Activated CD4-positive, alpha-beta memory T cell treated with anti-CD3 and anti-CD28 coated beads for 36 hours (primary cell): Measurements from ENCODE around the gene ERBB4. TPM values are rescaled to one million over a fixed set of nuclear protein-coding genes. Genes with fewer than 3 reads are reported as not detected.

Experiments
- CTCF ChIA-PET: fragments of 350-600 bp; sonication (Branson Sonifier 250); formaldehyde crosslinking; loops from one replicate; lab custom pipeline; 2021; ENCODE audit warnings: antibody characterized with exemption, inconsistent platforms; lab: Charles Lee
- POLR2A ChIA-PET: fragments of 350-600 bp; sonication (Branson Sonifier 250); formaldehyde crosslinking; loops from one replicate; lab custom pipeline; 2021; ENCODE audit warnings: antibody characterized with exemption; lab: Charles Lee
- DNase-seq: peaks from one replicate; pipeline ENCODE4 v3.0.0-alpha.2; 2020
- H3K27ac Mint-ChIP-seq: one replicate; pipeline ENCODE4 v1.8.0; 2021; ENCODE audit warnings: mixed read lengths
- H3K27me3 Mint-ChIP-seq: one replicate; pipeline ENCODE4 v1.8.0; 2021; ENCODE audit warnings: mixed read lengths
- H3K36me3 Mint-ChIP-seq: one replicate; pipeline ENCODE4 v1.8.0; 2021; ENCODE audit warnings: mixed read lengths
- H3K4me1 Mint-ChIP-seq: one replicate; pipeline ENCODE4 v1.8.0; 2021; ENCODE audit warnings: low read depth, mixed read lengths
- H3K4me3 Mint-ChIP-seq: one replicate; pipeline ENCODE4 v1.8.0; 2021; ENCODE audit warnings: mild to moderate bottlenecking, mixed read lengths
- H3K9me3 Mint-ChIP-seq: one replicate; pipeline ENCODE4 v1.8.0; 2021; ENCODE audit warnings: mixed read lengths
- intact Hi-C: fragments of 100-400 bp; cut with micrococcal nuclease; formaldehyde crosslinking; loops from one replicate; pipeline ENCODE4 v1.15.1; 2023
- total RNA-seq, 2 experiments: library from RNA; stranded (reverse); gene quantifications; one replicate each; pipeline ENCODE4 v1.2.3, GENCODE V29; 2021

ERBB4 gene
- total RNA-seq, result not detected

DNA sequence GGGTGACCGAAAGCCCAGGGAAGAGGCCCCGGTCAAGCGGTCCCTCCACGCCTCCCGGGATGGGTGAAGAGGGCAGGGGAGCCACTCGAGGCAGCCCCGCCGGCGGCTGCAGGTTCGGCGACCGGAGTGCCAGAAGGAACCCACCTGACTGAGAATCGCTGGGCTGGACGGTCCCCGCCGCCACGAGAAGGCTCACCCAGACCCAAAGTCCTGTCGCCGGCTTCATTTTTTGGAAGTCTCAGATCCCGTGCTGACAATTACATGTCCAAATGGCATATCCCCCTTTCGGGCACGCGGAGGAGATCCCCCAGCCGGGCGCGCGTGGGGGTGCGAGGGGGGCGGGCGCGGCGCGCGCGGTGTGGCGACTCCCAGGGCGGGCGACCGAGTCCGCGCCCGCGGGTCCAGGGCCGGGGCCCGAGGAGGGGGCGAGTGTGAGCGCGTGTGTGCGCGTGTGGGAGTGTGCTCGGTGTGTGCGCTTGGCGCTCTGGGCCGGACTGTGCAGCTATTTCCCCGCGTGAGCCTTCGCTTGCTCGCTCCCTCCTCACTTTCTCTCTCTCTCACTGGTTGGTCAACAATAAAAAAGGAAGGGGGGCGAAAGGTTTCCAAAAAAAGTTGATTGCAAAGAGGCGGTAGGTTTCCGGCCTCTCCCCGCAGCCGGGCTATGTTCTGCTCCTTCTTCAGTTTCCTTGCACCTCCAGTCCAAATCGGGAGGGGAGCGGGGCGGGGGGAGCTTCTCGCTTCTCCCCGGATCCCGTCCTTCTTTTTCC, at the start of gene ERBB4:
ERBB4 (minus strand) TSS at position 498 of the 767 bp plus-strand sequence; CDS start at position 226, 272 bp downstream.
- POLR2A ChIA-PET, result no interaction called here
- H3K9me3 Mint-ChIP-seq, result no peaks in the 10 kb centered on the region
- H3K27ac Mint-ChIP-seq, result no peak within 1 kb of the TSS
- intact Hi-C loops, result no loop called here
- H3K4me1 Mint-ChIP-seq, result peaks cover 18% of the 10 kb centered on the region
- no peaks in the 10 kb centered on the region for H3K36me3 Mint-ChIP-seq
- peak; percentile 8 for DNase-seq
- CTCF ChIA-PET, result no interaction called here
- peak within 1 kb of the TSS; percentile 32 for H3K4me3 Mint-ChIP-seq
- peaks cover 42% of the 10 kb centered on the region for H3K27me3 Mint-ChIP-seq

DNA sequence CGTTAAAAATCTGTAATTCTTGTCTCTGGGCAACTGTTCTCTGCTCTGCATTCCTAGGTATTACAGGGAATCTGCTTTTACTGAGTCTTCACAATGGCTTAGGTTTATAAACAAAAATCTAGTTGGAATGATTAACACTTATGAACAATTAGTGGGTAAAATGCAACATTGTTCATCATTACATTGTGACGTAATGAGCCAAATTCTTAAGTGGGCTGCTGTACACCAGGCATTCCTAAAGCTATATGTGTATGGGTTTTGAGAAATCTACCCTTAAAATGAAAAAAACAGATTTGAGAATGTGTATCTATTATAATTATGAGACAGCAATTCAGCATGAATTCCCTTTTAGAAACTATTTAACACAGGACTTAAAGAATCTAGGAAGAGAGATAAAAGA, 41.5 kb upstream of the ERBB4 start:
- intact Hi-C loops, result no loop called here
- peaks cover 2% of the 10 kb centered on the region for H3K27me3 Mint-ChIP-seq
- H3K27ac Mint-ChIP-seq, result no peak overlapping the region
- H3K9me3 Mint-ChIP-seq, result peaks cover 11% of the 10 kb centered on the region
- no peaks in the 10 kb centered on the region for H3K4me1 Mint-ChIP-seq
- CTCF ChIA-PET, result no interaction called here
- no peak overlapping the region for H3K4me3 Mint-ChIP-seq
- POLR2A ChIA-PET, result no interaction called here
- DNase-seq, result no peak
- H3K36me3 Mint-ChIP-seq, result no peaks in the 10 kb centered on the region

GRCh38 chr2:212556296-212556695, 17.7 kb upstream of the ERBB4 start:
- Mint-ChIP-seq H3K27me3 (no peaks in the 10 kb centered on the region), H3K27ac (no peak overlapping the region), H3K4me3 (no peak overlapping the region), H3K36me3 (no peaks in the 10 kb centered on the region), H3K9me3 (no peaks in the 10 kb centered on the region), H3K4me1 (no peaks in the 10 kb centered on the region)
- CTCF ChIA-PET, result no interaction called here
- POLR2A ChIA-PET, result no interaction called here
- no peak for DNase-seq
- intact Hi-C loops, result no loop called here

DNA sequence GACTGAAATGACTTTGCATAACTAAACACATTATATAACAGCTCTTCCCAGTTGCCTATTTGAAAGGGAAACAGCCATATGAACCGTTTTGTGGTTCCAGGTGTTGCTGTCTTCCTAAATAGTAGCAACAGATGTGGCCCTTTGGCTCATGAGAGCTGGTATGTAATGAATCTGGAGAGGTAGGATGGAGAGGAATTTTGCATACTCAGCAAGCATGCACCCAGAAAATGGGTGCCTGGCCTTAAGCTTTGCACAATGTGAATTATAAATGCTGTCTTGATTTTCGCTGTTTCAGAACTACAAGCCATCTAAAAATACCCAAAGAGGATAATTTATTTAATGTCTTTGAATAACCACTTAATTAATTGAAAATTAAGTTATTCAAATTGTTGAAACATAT, 15.6 kb upstream of the ERBB4 start:
- ChIA-PET CTCF (interaction anchor here (0.7 to 2.7 kb wide), 2 partner anchors 11 to 14 kb away, joined by 3 to 20 read pairs; no protein-coding TSS in a partner anchor), POLR2A (no interaction called here)
- Mint-ChIP-seq H3K4me3 (no peak overlapping the region), H3K36me3 (no peaks in the 10 kb centered on the region), H3K4me1 (no peaks in the 10 kb centered on the region), H3K27me3 (no peaks in the 10 kb centered on the region), H3K9me3 (no peaks in the 10 kb centered on the region), H3K27ac (no peak overlapping the region)
- intact Hi-C loops, result no loop called here
- DNase-seq, result no peak

DNA sequence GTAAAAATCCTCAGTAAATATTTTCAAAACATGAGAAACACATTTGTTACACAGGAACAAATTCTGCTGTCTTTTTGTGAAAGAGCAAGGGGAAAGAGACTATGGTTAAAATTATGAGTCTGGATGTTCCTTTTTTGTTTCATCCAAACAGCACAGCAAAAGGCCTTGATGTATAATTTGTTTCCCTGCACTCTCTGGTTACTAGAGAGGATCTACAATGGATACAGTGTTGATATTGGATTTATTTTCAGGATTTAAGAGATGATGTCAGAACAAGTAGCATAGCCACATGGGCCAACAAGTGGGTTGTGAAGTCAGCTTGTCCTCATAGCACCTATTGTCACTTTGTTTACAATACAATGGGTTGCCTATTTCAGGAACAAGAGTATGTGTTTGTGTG, 11.3 kb upstream of the ERBB4 start:
- CTCF ChIA-PET, result no interaction called here
- no peaks in the 10 kb centered on the region for H3K4me1 Mint-ChIP-seq
- H3K36me3 Mint-ChIP-seq, result no peaks in the 10 kb centered on the region
- no peaks in the 10 kb centered on the region for H3K27me3 Mint-ChIP-seq
- no peak overlapping the region for H3K27ac Mint-ChIP-seq
- no peak overlapping the region for H3K4me3 Mint-ChIP-seq
- DNase-seq, result no peak
- intact Hi-C loops, result no loop called here
- H3K9me3 Mint-ChIP-seq, result no peaks in the 10 kb centered on the region
- POLR2A ChIA-PET, result no interaction called here

DNA sequence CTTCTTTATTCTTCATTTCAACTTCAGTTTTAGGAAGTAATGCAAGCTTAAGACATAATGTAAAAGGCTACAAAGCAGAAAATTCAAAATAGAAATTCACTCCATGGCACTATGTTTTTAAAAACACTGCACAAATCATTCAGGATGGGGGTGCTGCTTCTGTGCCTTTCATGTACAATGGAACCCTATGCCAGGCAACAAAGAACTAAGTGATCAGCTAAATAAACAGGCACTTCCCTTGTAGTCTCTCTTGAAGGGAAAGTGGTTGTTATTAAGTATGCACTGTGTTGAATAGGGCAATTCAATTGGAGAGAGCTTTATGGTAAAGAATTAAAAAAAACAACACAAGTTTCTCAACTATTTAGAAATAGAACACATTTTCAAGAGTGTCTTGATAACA, 10.9 kb upstream of the ERBB4 start:
- DNase-seq, result no peak
- intact Hi-C loops, result no loop called here
- H3K27me3 Mint-ChIP-seq, result no peaks in the 10 kb centered on the region
- CTCF ChIA-PET, result no interaction called here
- POLR2A ChIA-PET, result no interaction called here
- H3K36me3 Mint-ChIP-seq, result no peaks in the 10 kb centered on the region
- H3K27ac Mint-ChIP-seq, result no peak overlapping the region
- H3K4me3 Mint-ChIP-seq, result no peak overlapping the region
- H3K4me1 Mint-ChIP-seq, result no peaks in the 10 kb centered on the region
- H3K9me3 Mint-ChIP-seq, result no peaks in the 10 kb centered on the region

- no peak overlapping the region for H3K27ac Mint-ChIP-seq
- CTCF ChIA-PET, result no interaction called here
- POLR2A ChIA-PET, result no interaction called here
- intact Hi-C loops, result no loop called here
- no peaks in the 10 kb centered on the region for H3K4me1 Mint-ChIP-seq
- no peaks in the 10 kb centered on the region for H3K36me3 Mint-ChIP-seq
- DNase-seq, result no peak
- H3K4me3 Mint-ChIP-seq, result no peak overlapping the region
- no peaks in the 10 kb centered on the region for H3K9me3 Mint-ChIP-seq
- no peaks in the 10 kb centered on the region for H3K27me3 Mint-ChIP-seq
Observed at GRCh38 chr2:212548455-212548819, 9.8 kb upstream of the ERBB4 start.

- Mint-ChIP-seq H3K36me3 (no peaks in the 10 kb centered on the region), H3K27me3 (no peaks in the 10 kb centered on the region), H3K4me1 (no peaks in the 10 kb centered on the region), H3K27ac (no peak overlapping the region), H3K9me3 (no peaks in the 10 kb centered on the region), H3K4me3 (no peak overlapping the region)
- ChIA-PET POLR2A (no interaction called here), CTCF (no interaction called here)
- no peak for DNase-seq
- intact Hi-C loops, result no loop called here
Observed at GRCh38 chr2:212547716-212548454, 9.3 kb upstream of the ERBB4 start.

DNA sequence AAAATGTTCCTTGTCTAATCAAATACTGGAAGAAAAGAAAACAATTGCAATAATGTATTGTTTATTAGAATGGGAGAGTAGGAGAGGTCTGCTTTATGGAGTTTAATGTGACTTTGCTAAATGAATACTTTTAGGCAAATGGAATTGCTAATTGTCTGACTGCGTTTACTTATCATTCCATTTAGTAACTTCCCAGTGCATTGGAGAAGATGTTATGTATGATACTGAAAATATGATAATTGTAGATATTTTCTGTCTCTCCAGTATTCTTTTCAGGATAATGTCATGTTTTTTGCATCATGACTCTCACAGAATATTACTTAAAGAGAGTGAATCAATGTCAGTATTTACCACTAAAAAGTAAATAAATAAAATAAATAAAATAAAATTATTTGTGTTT, 8.1 kb upstream of the ERBB4 start:
- DNase-seq, result no peak
- Mint-ChIP-seq H3K9me3 (no peaks in the 10 kb centered on the region), H3K27me3 (no peaks in the 10 kb centered on the region), H3K4me3 (no peak overlapping the region), H3K36me3 (no peaks in the 10 kb centered on the region), H3K4me1 (no peaks in the 10 kb centered on the region), H3K27ac (no peak overlapping the region)
- POLR2A ChIA-PET, result no interaction called here
- CTCF ChIA-PET, result no interaction called here
- intact Hi-C loops, result no loop called here

DNA sequence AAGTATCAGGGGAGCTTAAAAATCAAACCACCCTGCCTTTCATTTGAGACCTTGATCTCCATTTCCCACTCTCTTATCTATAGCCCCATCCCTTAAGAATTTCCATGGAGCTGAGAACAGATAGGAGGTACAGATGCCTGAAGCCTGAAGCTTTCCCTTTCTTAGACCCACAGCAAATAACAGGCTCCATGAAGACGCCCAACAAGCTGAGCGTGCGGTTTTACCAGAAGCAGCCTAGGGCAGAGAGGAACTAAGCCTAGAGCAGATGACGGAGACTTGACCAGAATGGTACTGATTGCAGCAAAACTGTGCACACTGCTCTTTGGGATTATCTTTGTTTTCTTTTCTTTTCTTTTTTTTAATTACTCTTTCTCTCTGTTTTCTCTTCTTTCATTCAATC, 1.7 kb upstream of the ERBB4 start:
- Mint-ChIP-seq H3K4me1 (peaks cover 18% of the 10 kb centered on the region), H3K36me3 (no peaks in the 10 kb centered on the region), H3K27ac (no peak overlapping the region), H3K9me3 (no peaks in the 10 kb centered on the region), H3K27me3 (peaks cover 36% of the 10 kb centered on the region), H3K4me3 (no peak overlapping the region)
- no peak for DNase-seq
- ChIA-PET CTCF (interaction anchor here (1.1 kb wide), 1 partner anchor 27 kb away, joined by 7 read pairs; no protein-coding TSS in a partner anchor), POLR2A (no interaction called here)
- intact Hi-C loops, result no loop called here

GRCh38 chr2:212539072-212539880, 674 bp upstream of the ERBB4 start:
- peak overlapping the region; percentile 32 for H3K4me3 Mint-ChIP-seq
- intact Hi-C loops, result no loop called here
- peaks cover 40% of the 10 kb centered on the region for H3K27me3 Mint-ChIP-seq

GRCh38 chr2:212537726-212538304, 787 bp downstream of the ERBB4 start:
- Mint-ChIP-seq H3K4me1 (peaks cover 18% of the 10 kb centered on the region), H3K36me3 (no peaks in the 10 kb centered on the region), H3K27me3 (peaks cover 42% of the 10 kb centered on the region), H3K4me3 (no peak overlapping the region), H3K27ac (no peak overlapping the region), H3K9me3 (no peaks in the 10 kb centered on the region)
- no peak for DNase-seq
- ChIA-PET POLR2A (no interaction called here), CTCF (no interaction called here)
- intact Hi-C loops, result no loop called here

More at GRCh38 chr2:212539072-212539880, 674 bp upstream of the ERBB4 start:
- CTCF ChIA-PET, result interaction anchor here (1.1 kb wide), 1 partner anchor 28 kb away, joined by 7 read pairs; no protein-coding TSS in a partner anchor
- no peak overlapping the region for H3K27ac Mint-ChIP-seq
- no peaks in the 10 kb centered on the region for H3K36me3 Mint-ChIP-seq
- no peaks in the 10 kb centered on the region for H3K9me3 Mint-ChIP-seq
- H3K4me1 Mint-ChIP-seq, result peaks cover 18% of the 10 kb centered on the region
- DNase-seq, result no peak
- POLR2A ChIA-PET, result no interaction called here
